ENCODE results near the gene SIGLEC9.

- no peak for TF ChIP-seq CTCF (IDR thresholded peaks at IDR 0.05)
- TF ChIP-seq POLR2AphosphoS5 (IDR thresholded peaks at IDR 0.05), result no peak
- no peak for TF ChIP-seq POLR2A (IDR thresholded peaks at IDR 0.05)
- no peak for TF ChIP-seq EP300 (IDR thresholded peaks at IDR 0.05)
These were observed 5.6 kb upstream of the SIGLEC9 start for GRCh38 chr19:51119101-51119500.

Data from gastroesophageal sphincter (tissue), 3 donors.